ENCODE measurements around the gene DGKG.

Gene DGKG

GRCh38 chr3:186099178-186099577 is 262.9 kb downstream of the DGKG start:
- peak; percentile 13 for DNase-seq

- no peak for DNase-seq
These were observed 263.3 kb downstream of the DGKG start for GRCh38 chr3:186098740-186099139.

GRCh38 chr3:186097663-186098451 is 264.2 kb downstream of the DGKG start:
- peak; percentile 94 for DNase-seq

DNA sequence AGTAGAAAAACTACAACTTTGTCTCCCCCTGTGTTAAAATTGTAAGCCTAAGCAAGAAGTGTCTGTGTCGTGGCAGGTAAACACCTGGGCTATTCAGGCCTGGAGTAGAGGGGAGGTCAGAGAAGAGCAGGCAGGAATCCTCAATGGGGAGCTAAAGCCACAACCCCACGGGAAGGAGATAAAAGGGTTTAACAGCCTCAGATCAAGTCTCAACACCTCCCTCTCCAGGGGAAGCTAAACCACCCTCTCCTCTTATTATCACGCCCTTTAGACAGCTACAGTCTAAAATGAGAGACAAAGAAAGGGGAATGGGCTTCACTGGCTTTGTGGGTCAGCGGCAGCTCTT is 264.7 kb downstream of the DGKG start:
- no peak for DNase-seq

Measured in DMS153 (cell line).